Fibroblast of lung (primary cell): Measurements from ENCODE around the gene THRB. TPM values are rescaled to one million over a fixed set of nuclear protein-coding genes. Genes with fewer than 3 reads are reported as not detected.

Experiments
- DNase-seq, 2 donors: peaks; one replicate each; pipeline versions ENCODE4 v3.0.0 to v3.0.0-alpha.2; 2010; ENCODE audit warnings: low read depth in 2 of 2
- H2AFZ ChIP-seq: 2 replicates; pipeline ENCODE4 v1.5.1; 2012; ENCODE audit warnings: low read length, control low read depth, inconsistent platforms
- H3K27ac ChIP-seq: 2 replicates; pipeline ENCODE4 v1.5.1; 2011; ENCODE audit warnings: low read length, control low read depth; ENCODE audit not compliant: insufficient read depth
- H3K27me3 ChIP-seq: 2 replicates; pipeline ENCODE4 v1.5.1; 2011; ENCODE audit warnings: mild to moderate bottlenecking, low read length; ENCODE audit not compliant: control insufficient read depth, insufficient read depth
- H3K36me3 ChIP-seq: 2 replicates; pipeline ENCODE4 v1.5.1; 2011; ENCODE audit warnings: low read length; ENCODE audit not compliant: control insufficient read depth, insufficient read depth
- H3K4me1 ChIP-seq: 2 replicates; pipeline ENCODE4 v1.5.1; 2011; ENCODE audit warnings: low read length; ENCODE audit not compliant: control insufficient read depth, insufficient read depth; ENCODE audit errors: extremely low read depth
- H3K4me2 ChIP-seq: 2 replicates; pipeline ENCODE4 v1.5.1; 2011; ENCODE audit warnings: low read length, control low read depth; ENCODE audit not compliant: insufficient read depth; ENCODE audit errors: extremely low read depth
- H3K4me3 ChIP-seq, 4 experiments: fragments of 200-600 bp in 1 of 4; sonication (generic) in 1 of 4; replicated peaks in 1 of 4; 2 replicates each; pipeline ENCODE4 v1.5.1; 2011 to 2016; ENCODE audit warnings: low read length in 4 of 4, low read depth in 3 of 4, mild to moderate bottlenecking in 3 of 4, control low read depth in 2 of 4, inconsistent platforms in 1 of 4, mixed read lengths in 1 of 4; ENCODE audit not compliant: insufficient read depth in 1 of 4; ENCODE audit errors: control extremely low read depth in 1 of 4
- H3K79me2 ChIP-seq: 2 replicates; pipeline ENCODE4 v1.5.1; 2012; ENCODE audit warnings: mild to moderate bottlenecking, low read length, inconsistent platforms; ENCODE audit not compliant: control insufficient read depth, insufficient read depth
- H3K9ac ChIP-seq: 2 replicates; pipeline ENCODE4 v1.5.1; 2011; ENCODE audit warnings: mild to moderate bottlenecking, low read length, control low read depth; ENCODE audit not compliant: insufficient read depth
- H3K9me3 ChIP-seq: 2 replicates; pipeline ENCODE4 v1.5.1; 2012; ENCODE audit warnings: low read depth, low read length; ENCODE audit not compliant: control insufficient read depth, insufficient read depth
- H4K20me1 ChIP-seq: 2 replicates; pipeline ENCODE4 v1.5.1; 2011; ENCODE audit warnings: low read length; ENCODE audit not compliant: control insufficient read depth, insufficient read depth; ENCODE audit errors: extremely low read depth
- EZH2 ChIP-seq: IDR thresholded peaks from 2 replicates; pipeline ENCODE4 v1.5.1; 2012; ENCODE audit warnings: low read length, control low read depth, mild to moderate bottlenecking; ENCODE audit errors: missing control alignments
- polyA plus RNA-seq, 2 donors: library from polyadenylated mRNA; depleted of rRNA in 1 of 2; stranded (reverse) in 1 of 2; unstranded in 1 of 2; fragments of >200 nt; gene quantifications; 2 replicates each; pipeline ENCODE4 v1.2.1, GENCODE V29; 2011 to 2012; ENCODE audit warnings: missing spikeins in 1 of 2
- total RNA-seq: library from RNA; depleted of rRNA; stranded (reverse); fragments of >200 nt; gene quantifications from 2 replicates; pipeline ENCODE4 v1.2.1, GENCODE V29; 2014
- TF ChIP-seq, protein P1 (sequence below), 2 donors: IDR thresholded peaks in 1 of 2; conservative IDR thresholded peaks in 1 of 2; 1 replicate in 1 of 2; 2 replicates in 1 of 2; pipeline ENCODE4 v1.5.1; 2011 to 2012; ENCODE audit warnings: low read length in 2 of 2, control low read depth in 1 of 2, inconsistent platforms in 1 of 2, low read depth in 1 of 2, mild to moderate bottlenecking in 1 of 2

The THRB gene
- total and polyA plus RNA-seq, 2 donors (not counting 1 experiment from before 2014, with no cell fraction given) = 4.2 to 7.4 TPM

DNA sequence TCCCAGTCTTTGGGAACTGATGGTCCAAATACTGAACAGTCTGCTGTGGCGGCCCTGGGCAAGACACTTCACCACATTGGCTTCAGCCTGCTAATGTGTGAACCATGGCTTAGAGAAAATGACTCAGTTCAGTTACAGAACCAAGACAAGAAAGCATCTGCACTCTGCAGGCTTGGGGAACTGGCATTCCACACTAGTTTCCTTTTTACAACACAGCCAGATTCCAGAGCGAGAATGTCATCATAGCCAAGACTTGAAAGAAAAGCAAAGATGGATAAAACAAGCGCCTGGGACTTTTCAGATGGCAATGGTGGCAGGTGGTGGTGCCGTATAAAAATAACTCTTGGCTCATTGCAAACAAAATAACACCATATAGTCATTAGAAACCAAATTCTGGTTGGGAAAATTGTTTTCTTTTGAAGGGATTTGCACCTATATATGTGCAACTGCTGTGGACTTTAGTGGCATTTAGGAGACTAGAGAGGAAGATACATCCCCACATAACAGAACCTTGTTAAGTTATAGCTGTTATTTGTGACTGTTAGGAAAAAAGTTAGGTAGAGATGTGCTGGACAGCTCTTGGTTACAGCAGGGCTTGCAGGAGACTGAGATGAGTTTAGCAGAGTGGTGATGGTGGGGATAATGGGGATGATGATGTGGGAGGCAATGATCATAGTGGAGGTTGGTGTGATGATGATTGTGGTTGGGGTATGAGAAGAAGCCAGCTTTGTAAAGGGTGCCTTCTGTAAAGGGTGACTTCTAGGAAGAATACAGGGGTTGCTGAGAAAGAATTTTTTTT is 273.6 kb downstream of the THRB start:
- Histone ChIP-seq H3K27ac (no peak overlapping the region), H3K4me2 (peak overlapping the region; percentile 30)

DNA sequence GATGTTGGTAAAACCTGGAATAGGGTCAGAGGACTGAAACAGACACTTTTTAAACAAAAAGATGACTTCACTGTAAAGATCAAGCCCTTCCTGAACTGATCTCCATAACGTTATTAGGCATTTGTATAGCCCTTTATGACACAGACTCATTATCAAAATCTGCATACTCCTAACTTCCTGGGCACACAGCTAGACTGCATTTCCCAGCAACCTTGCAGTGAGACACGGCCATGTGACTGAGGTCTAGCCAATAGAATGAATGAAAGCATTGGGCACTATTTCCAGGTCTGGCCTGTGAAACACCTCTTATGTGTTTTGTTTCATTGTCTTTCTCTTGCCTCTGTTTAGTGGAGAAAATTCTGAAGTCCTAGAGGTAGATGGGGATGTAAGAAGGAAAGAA is 279.1 kb downstream of the THRB start:
- Histone ChIP-seq H3K27ac (no peak overlapping the region), H3K79me2 (no peaks in the 10 kb centered on the region), H3K4me3 (no peak overlapping the region), H3K4me1 (no peaks in the 10 kb centered on the region), H3K27me3 (no peaks in the 10 kb centered on the region), H3K9ac (no peak overlapping the region), H3K9me3 (no peaks in the 10 kb centered on the region), H3K4me2 (no peak overlapping the region), H4K20me1 (no peaks in the 10 kb centered on the region), H2AFZ (no peak overlapping the region), H3K36me3 (no peaks in the 10 kb centered on the region)
- TF ChIP-seq EZH2 = no peak
- TF ChIP-seq, protein P1, sequence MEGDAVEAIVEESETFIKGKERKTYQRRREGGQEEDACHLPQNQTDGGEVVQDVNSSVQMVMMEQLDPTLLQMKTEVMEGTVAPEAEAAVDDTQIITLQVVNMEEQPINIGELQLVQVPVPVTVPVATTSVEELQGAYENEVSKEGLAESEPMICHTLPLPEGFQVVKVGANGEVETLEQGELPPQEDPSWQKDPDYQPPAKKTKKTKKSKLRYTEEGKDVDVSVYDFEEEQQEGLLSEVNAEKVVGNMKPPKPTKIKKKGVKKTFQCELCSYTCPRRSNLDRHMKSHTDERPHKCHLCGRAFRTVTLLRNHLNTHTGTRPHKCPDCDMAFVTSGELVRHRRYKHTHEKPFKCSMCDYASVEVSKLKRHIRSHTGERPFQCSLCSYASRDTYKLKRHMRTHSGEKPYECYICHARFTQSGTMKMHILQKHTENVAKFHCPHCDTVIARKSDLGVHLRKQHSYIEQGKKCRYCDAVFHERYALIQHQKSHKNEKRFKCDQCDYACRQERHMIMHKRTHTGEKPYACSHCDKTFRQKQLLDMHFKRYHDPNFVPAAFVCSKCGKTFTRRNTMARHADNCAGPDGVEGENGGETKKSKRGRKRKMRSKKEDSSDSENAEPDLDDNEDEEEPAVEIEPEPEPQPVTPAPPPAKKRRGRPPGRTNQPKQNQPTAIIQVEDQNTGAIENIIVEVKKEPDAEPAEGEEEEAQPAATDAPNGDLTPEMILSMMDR (conservative IDR thresholded peaks at IDR 0.05 in 1 of 2, IDR thresholded peaks at IDR 0.05 in 1 of 2; ENCODE audit: low read depth in 1 of 2, low read length in 2 of 2) = no peak
- no peak for DNase-seq

More for the DNA sequence above, 273.6 kb downstream of the THRB start:
- Histone ChIP-seq H3K36me3 (no peaks in the 10 kb centered on the region), H3K9me3 (no peaks in the 10 kb centered on the region), H3K4me3 (no peak overlapping the region), H2AFZ (no peak overlapping the region), H3K9ac (no peak overlapping the region), H4K20me1 (no peaks in the 10 kb centered on the region), H3K4me1 (peaks cover 3% of the 10 kb centered on the region), H3K27me3 (no peaks in the 10 kb centered on the region), H3K79me2 (no peaks in the 10 kb centered on the region)
- peak; percentile 92 to 98 for DNase-seq
- TF ChIP-seq, protein P1 (conservative IDR thresholded peaks at IDR 0.05 in 1 of 2, IDR thresholded peaks at IDR 0.05 in 1 of 2; ENCODE audit: low read depth in 1 of 2, low read length in 2 of 2) = no peak
- TF ChIP-seq EZH2 = no peak

DNA sequence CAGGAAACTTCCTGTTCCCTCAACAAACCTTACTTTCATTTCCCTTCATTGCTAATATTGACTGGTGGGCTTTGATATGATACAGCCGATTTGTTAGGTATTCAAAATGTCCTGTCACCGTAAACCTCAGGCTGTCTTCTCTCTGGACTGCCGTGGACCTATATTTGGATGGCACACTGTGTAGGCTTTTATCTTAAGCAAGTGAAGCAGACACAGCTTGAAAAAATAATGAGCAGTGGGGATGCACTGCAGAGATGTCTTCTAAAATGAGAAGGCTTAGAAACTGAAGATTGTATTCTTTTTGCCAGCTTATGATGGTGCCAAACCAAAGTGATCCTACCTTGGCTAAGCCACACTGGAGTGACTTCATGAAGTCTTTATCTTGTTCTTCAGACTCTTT is 283.3 kb downstream of the THRB start:
- Histone ChIP-seq H3K4me3 (no peak overlapping the region), H4K20me1 (no peaks in the 10 kb centered on the region), H3K9me3 (no peaks in the 10 kb centered on the region), H3K4me2 (no peak overlapping the region), H2AFZ (no peak overlapping the region), H3K4me1 (no peaks in the 10 kb centered on the region), H3K27ac (no peak overlapping the region), H3K27me3 (no peaks in the 10 kb centered on the region), H3K9ac (no peak overlapping the region), H3K79me2 (no peaks in the 10 kb centered on the region), H3K36me3 (no peaks in the 10 kb centered on the region)
- no peak for TF ChIP-seq EZH2
- TF ChIP-seq, protein P1 (conservative IDR thresholded peaks at IDR 0.05 in 1 of 2, IDR thresholded peaks at IDR 0.05 in 1 of 2; ENCODE audit: low read depth in 1 of 2, low read length in 2 of 2) = no peak
- no peak for DNase-seq
